ENCODE results near the gene TNNT3. TPM values are rescaled to one million over a fixed set of nuclear protein-coding genes. Genes with fewer than 3 reads are reported as not detected.

The TNNT3 gene
- total RNA-seq, 1 experiment from 2014 or later, result not detected

DNA sequence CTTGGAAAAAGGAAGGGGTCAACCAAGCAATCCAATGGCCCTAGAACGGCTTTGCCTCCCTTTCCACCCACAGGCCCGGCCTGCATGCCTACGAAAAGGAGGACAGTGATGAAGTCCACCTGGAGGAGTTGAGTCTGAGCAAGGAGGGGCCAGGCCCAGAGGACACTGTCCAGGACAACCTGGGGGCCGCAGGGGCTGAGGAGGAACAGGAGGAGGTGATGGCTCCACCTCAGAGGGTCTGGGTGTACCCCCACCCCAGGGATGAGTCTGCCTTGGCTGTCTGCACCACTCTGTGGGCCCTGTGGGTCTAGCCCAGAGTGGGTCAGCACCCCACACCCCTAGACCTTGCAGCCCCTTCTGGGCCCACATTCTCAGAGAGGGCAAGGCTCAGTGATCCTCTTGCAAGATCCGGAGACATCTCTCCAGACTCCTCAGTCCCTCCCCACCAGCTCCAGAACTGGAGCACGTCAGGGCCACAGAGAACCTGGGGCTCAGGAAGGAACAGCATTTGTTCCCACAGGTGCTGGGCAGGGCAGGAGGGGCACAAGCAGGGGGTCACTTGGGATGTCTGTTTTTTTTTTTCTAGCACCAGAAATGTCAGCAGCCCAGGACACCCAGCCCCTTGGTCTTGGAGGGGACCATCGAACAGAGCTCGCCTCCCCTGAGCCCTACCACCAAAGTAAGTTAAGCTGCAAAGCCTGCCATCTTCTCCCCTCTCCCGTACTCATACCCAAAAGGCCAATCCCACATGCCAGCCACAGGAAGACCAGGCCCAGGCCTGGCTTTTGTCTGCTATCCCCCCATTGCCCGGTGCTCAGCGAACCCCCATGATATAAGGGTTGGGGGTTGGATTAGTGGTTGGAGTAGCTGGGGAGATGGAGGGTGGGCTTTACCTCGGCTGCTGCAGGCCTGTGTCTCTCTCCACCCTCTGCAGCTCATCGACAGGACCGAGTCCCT is 35.9 kb upstream of the TNNT3 start:
- H2BK12ac ChIP-seq (ENCODE audit: insufficient read length, low read depth, low read length), result no peak overlapping the region
- no peaks in the 10 kb centered on the region for H3K79me2 ChIP-seq (ENCODE audit: insufficient read depth, low read length)
- H3K23me2 ChIP-seq (ENCODE audit: insufficient read length, low read depth, low read length, poor library complexity, severe bottlenecking), result no peaks in the 10 kb centered on the region
- Mint-ChIP-seq H3K4me1 (no peaks in the 10 kb centered on the region), H3K4me3 (no peak overlapping the region), H3K27me3 (ENCODE audit: low read depth) (peaks cover 14% of the 10 kb centered on the region), H3K36me3 (ENCODE audit: insufficient read depth in 1 of 3, low read depth in 3 of 3) (no peaks in the 10 kb centered on the region), H3K9me3 (no peaks in the 10 kb centered on the region), H3K27ac (peak overlapping the region in 1 of 3 experiments; percentile 59; a peak in 1 of 7 replicates)
- no peak overlapping the region for H3K27ac ChIP-seq (ENCODE audit: insufficient read length, low read depth, low read length)
- H3K4ac ChIP-seq (ENCODE audit: low read depth, low read length), result no peak overlapping the region
- H3K9me3 ChIP-seq (ENCODE audit: control insufficient read depth, low read depth, low read length), result no peaks in the 10 kb centered on the region
- no peak overlapping the region for H4K91ac ChIP-seq (ENCODE audit: insufficient read length, low read depth, low read length)
- H3K18ac ChIP-seq (ENCODE audit: insufficient read length, low read depth, low read length), result no peak overlapping the region
- TF ChIP-seq, protein P1, sequence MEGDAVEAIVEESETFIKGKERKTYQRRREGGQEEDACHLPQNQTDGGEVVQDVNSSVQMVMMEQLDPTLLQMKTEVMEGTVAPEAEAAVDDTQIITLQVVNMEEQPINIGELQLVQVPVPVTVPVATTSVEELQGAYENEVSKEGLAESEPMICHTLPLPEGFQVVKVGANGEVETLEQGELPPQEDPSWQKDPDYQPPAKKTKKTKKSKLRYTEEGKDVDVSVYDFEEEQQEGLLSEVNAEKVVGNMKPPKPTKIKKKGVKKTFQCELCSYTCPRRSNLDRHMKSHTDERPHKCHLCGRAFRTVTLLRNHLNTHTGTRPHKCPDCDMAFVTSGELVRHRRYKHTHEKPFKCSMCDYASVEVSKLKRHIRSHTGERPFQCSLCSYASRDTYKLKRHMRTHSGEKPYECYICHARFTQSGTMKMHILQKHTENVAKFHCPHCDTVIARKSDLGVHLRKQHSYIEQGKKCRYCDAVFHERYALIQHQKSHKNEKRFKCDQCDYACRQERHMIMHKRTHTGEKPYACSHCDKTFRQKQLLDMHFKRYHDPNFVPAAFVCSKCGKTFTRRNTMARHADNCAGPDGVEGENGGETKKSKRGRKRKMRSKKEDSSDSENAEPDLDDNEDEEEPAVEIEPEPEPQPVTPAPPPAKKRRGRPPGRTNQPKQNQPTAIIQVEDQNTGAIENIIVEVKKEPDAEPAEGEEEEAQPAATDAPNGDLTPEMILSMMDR (conservative IDR thresholded peaks at IDR 0.05), result no peak
- no peak overlapping the region for H2BK20ac ChIP-seq (ENCODE audit: low read depth, low read length, poor library complexity, severe bottlenecking)
- no peak overlapping the region for H4K5ac ChIP-seq (ENCODE audit: insufficient read length, low read depth, low read length)
- no peaks in the 10 kb centered on the region for H4K20me1 ChIP-seq (ENCODE audit: control insufficient read depth, insufficient read depth, insufficient read length)
- no peak overlapping the region for H2AK5ac ChIP-seq (ENCODE audit: insufficient read length, low read length)
- no peak overlapping the region for H3K56ac ChIP-seq (ENCODE audit: insufficient read length, low read depth, low read length)
- no peak overlapping the region for H2AFZ ChIP-seq (ENCODE audit: low read length)
- H3K27me3 ChIP-seq (ENCODE audit: insufficient read depth, low read length), result no peaks in the 10 kb centered on the region
- peak; percentile 19 for DNase-seq
- no peaks in the 10 kb centered on the region for H3K79me1 ChIP-seq (ENCODE audit: insufficient read depth, low read depth, low read length, poor library complexity, severe bottlenecking)
- H3K14ac ChIP-seq (ENCODE audit: insufficient read depth, low read length), result no peak overlapping the region
- no peak overlapping the region for H4K8ac ChIP-seq (replicated peaks; ENCODE audit: insufficient read length, low read depth, low read length)
- H3K4me1 ChIP-seq (ENCODE audit: insufficient read depth, low read length), result no peaks in the 10 kb centered on the region
- no peak overlapping the region for H3K9ac ChIP-seq (ENCODE audit: extremely low read depth, insufficient read length, low read length)
- no peak overlapping the region for H3T11ph ChIP-seq (ENCODE audit: low read length)
- no CpG with 5 or more reads among the region's 14 CpGs for WGBS (ENCODE audit: extremely low coverage, insufficient read length, low lambda C conversion rate)
- no peak overlapping the region for H3K23ac ChIP-seq (ENCODE audit: insufficient read length, low read depth, low read length)
- H2BK5ac ChIP-seq (ENCODE audit: insufficient read length, low read length), result no peak overlapping the region
- H2BK15ac ChIP-seq (ENCODE audit: low read depth, low read length), result no peak overlapping the region
- H3K4me2 ChIP-seq (ENCODE audit: insufficient read depth, insufficient read length, low read length), result no peak overlapping the region
- no peak overlapping the region for H2BK120ac ChIP-seq (ENCODE audit: low read depth, low read length, poor library complexity, severe bottlenecking)
